Measurements from ENCODE around the gene BICC1.

DNA sequence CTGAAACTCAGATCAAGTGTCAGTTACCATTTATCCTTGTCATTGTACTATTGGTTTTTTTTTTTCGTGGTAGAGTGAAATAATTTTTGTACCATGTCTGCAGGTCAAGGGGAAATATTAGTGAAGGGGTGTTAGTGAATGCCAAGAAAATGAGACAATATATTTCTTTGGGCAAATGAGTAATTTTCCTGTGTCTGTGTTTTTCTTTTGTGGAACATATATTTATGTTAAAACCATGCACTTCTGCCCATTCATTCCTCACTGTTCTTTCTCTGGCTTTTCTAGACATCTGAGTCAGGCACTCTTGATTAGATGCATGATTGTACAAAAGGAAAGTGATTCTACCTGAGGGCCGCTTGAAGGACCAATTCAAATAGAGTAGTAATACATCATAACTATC is 161.6 kb downstream of the BICC1 start:
- TF ChIP-seq, protein P1, sequence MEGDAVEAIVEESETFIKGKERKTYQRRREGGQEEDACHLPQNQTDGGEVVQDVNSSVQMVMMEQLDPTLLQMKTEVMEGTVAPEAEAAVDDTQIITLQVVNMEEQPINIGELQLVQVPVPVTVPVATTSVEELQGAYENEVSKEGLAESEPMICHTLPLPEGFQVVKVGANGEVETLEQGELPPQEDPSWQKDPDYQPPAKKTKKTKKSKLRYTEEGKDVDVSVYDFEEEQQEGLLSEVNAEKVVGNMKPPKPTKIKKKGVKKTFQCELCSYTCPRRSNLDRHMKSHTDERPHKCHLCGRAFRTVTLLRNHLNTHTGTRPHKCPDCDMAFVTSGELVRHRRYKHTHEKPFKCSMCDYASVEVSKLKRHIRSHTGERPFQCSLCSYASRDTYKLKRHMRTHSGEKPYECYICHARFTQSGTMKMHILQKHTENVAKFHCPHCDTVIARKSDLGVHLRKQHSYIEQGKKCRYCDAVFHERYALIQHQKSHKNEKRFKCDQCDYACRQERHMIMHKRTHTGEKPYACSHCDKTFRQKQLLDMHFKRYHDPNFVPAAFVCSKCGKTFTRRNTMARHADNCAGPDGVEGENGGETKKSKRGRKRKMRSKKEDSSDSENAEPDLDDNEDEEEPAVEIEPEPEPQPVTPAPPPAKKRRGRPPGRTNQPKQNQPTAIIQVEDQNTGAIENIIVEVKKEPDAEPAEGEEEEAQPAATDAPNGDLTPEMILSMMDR (conservative IDR thresholded peaks at IDR 0.05 in 1 of 2, IDR thresholded peaks at IDR 0.05 in 1 of 2; ENCODE audit: extremely low read depth in 1 of 2, insufficient read depth in 1 of 2, low read depth in 1 of 2, low read length in 2 of 2) = no peak
- TF ChIP-seq EZH2 (IDR thresholded peaks at IDR 0.05; ENCODE audit: borderline replicate concordance, low read length) = no peak
